Measurements from ENCODE around the gene HOXD10.

DNA sequence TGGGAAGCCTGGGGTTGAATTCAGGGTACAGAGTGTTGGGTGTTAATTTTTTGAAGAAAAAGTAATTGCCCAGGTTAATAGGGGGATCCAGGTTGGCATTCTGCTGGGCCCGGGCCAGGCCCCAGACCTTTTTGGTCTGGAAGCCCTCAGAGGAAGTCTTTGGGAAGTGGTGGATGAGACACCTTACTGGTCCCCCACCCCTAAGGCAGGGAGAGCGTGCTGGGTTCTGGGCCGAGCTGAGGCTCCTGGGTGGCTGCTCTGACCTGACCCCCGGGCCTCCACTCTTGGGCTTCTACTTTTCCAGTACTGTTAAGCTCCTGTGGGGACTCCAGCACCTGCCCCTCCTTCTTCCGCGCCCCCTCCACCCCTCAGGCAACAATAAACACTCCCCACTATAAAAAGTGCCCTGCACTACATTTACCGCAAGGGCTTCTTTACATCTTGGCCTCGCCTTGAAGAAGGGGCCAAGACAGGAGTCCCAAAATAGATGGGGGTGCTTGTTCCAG lies 39.8 kb downstream of the HOXD10 start:
- TF ChIP-seq, protein P1, sequence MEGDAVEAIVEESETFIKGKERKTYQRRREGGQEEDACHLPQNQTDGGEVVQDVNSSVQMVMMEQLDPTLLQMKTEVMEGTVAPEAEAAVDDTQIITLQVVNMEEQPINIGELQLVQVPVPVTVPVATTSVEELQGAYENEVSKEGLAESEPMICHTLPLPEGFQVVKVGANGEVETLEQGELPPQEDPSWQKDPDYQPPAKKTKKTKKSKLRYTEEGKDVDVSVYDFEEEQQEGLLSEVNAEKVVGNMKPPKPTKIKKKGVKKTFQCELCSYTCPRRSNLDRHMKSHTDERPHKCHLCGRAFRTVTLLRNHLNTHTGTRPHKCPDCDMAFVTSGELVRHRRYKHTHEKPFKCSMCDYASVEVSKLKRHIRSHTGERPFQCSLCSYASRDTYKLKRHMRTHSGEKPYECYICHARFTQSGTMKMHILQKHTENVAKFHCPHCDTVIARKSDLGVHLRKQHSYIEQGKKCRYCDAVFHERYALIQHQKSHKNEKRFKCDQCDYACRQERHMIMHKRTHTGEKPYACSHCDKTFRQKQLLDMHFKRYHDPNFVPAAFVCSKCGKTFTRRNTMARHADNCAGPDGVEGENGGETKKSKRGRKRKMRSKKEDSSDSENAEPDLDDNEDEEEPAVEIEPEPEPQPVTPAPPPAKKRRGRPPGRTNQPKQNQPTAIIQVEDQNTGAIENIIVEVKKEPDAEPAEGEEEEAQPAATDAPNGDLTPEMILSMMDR (conservative IDR thresholded peaks at IDR 0.05 in 1 of 2, IDR thresholded peaks at IDR 0.05 in 1 of 2; ENCODE audit: extremely low read depth in 1 of 2, insufficient read depth in 1 of 2, low read depth in 1 of 2, low read length in 2 of 2) = no peak
- no peak for TF ChIP-seq EZH2 (IDR thresholded peaks at IDR 0.05; ENCODE audit: borderline replicate concordance, low read length)

All from mammary epithelial cell (primary cell).